Measurements from ENCODE around the gene TRAPPC3.
"Not testable (repeated sequence)": the region's sequence is repeated elsewhere in the genome, so short reads cannot be mapped to it uniquely, and the experiment has no call there.

The TRAPPC3 gene

DNA sequence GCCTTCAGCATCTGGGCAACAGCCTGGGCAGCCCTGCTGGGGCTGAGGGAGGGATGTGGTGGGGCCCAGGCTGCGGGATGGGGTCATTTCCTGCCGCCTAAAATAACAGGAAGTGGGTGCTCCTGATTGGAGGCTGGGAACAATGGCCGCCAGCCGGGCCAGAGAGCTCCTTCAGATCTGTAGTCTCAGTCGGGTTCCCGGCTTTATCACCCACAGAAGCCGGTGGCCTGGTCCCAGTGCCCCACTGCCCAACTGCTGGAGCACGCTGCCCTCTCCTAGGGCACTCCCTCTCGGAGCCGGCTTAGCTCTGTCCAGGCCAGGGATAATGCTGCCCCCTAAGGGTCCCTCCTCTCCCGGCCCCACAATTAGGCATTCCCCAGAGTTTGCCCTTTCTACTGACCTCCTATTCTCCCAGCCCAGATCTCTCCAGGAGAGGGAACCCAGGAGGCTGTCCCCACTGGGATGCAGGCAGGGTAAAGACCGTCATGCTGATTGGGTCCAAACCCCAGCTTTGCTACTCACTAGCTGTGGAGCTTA lies 11.7 kb upstream of the TRAPPC3 start:
- DNase-seq: peak; percentile 86
- Mint-ChIP-seq H3K4me1 (peaks cover 69% of the 10 kb centered on the region), H3K27me3 (no peaks in the 10 kb centered on the region), H3K9me3 (no peaks in the 10 kb centered on the region), H3K27ac (peak overlapping the region; percentile 91), H3K36me3 (peaks cover 58% of the 10 kb centered on the region), H3K4me3 (peak overlapping the region; percentile 71)
- CTCF ChIA-PET: interaction anchor here (0.6 to 8.2 kb wide), 7 partner anchors 9 to 1326 kb away, joined by 3 to 72 read pairs (median 4); partner anchors contain the start of gene TRAPPC3

GRCh38 chr1:36160388-36160948 lies 11.2 kb upstream of the TRAPPC3 start:
- Mint-ChIP-seq H3K4me1 (peaks cover 69% of the 10 kb centered on the region), H3K9me3 (no peaks in the 10 kb centered on the region), H3K4me3 (peak overlapping the region; percentile 71), H3K27me3 (no peaks in the 10 kb centered on the region), H3K27ac (peak overlapping the region; percentile 91), H3K36me3 (peaks cover 56% of the 10 kb centered on the region)
- CTCF ChIA-PET: interaction anchor here (0.6 to 8.2 kb wide), 8 partner anchors 10 to 147 kb away, joined by 3 to 72 read pairs (median 4); partner anchors contain the start of gene TRAPPC3
- DNase-seq: no peak

GRCh38 chr1:36159614-36160387 lies 10.5 kb upstream of the TRAPPC3 start:
- CTCF ChIA-PET: interaction anchor here (0.6 to 8.2 kb wide), 6 partner anchors 9 to 126 kb away, joined by 3 to 72 read pairs (median 6); partner anchors contain the start of gene TRAPPC3
- Mint-ChIP-seq H3K4me3 (peak overlapping the region; percentile 71), H3K4me1 (peaks cover 74% of the 10 kb centered on the region), H3K27ac (peak overlapping the region; percentile 91), H3K36me3 (peaks cover 55% of the 10 kb centered on the region), H3K27me3 (no peaks in the 10 kb centered on the region), H3K9me3 (no peaks in the 10 kb centered on the region)
- no peak for DNase-seq

DNA sequence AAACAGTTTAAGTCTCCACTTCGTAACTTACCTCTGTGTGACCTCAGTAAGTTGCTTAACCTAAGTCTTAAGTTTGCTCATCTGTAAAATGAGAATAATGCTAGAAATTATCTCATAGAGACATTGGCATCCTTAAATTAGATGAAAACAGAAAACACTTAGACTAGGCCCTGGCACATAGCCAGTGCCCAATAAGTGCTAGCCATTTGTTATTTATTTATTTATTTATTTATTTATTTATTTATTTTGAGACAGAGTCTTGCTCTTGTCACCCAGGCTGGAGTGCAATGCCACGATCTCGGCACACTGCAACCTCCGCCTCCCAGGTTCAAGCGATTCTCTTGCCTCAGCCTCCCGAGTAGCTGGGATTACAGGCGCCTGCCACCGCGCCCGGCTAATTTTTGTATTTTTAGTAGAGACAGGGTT lies 9.6 kb upstream of the TRAPPC3 start:
- peak overlapping the region; percentile 91 for H3K27ac Mint-ChIP-seq
- peaks cover 47% of the 10 kb centered on the region for H3K36me3 Mint-ChIP-seq
- not testable (repeated sequence) for H3K27me3 Mint-ChIP-seq, H3K9me3 Mint-ChIP-seq, DNase-seq
- peak overlapping the region; percentile 94 for H3K4me3 Mint-ChIP-seq
- CTCF ChIA-PET: interaction anchor here (0.6 to 8.2 kb wide), 3 partner anchors 8 to 127 kb away, joined by 3 to 72 read pairs (median 70); partner anchors contain the start of gene TRAPPC3
- H3K4me1 Mint-ChIP-seq: peaks cover 75% of the 10 kb centered on the region

- Mint-ChIP-seq H3K4me1 (peaks cover 79% of the 10 kb centered on the region), H3K27ac (peak overlapping the region; percentile 87), H3K36me3 (peaks cover 47% of the 10 kb centered on the region), H3K9me3 (no peaks in the 10 kb centered on the region), H3K4me3 (peak overlapping the region; percentile 94), H3K27me3 (no peaks in the 10 kb centered on the region)
- CTCF ChIA-PET: interaction anchor here (9.5 kb wide), 1 partner anchor 28 kb away, joined by 179 read pairs; no protein-coding TSS in a partner anchor
- no peak for DNase-seq
These were observed 8.9 kb upstream of the TRAPPC3 start for GRCh38 chr1:36157973-36158826.

- no peaks in the 10 kb centered on the region for H3K27me3 Mint-ChIP-seq
- no peaks in the 10 kb centered on the region for H3K9me3 Mint-ChIP-seq
- H3K36me3 Mint-ChIP-seq: peaks cover 41% of the 10 kb centered on the region
- H3K4me1 Mint-ChIP-seq: peaks cover 78% of the 10 kb centered on the region
- peak overlapping the region; percentile 94 for H3K4me3 Mint-ChIP-seq
- peak overlapping the region; percentile 87 for H3K27ac Mint-ChIP-seq
- CTCF ChIA-PET: interaction anchor here (9.5 kb wide), 1 partner anchor 29 kb away, joined by 179 read pairs; no protein-coding TSS in a partner anchor
- peak; percentile 35 for DNase-seq
These were observed 8.0 kb upstream of the TRAPPC3 start for GRCh38 chr1:36157115-36157903.

GRCh38 chr1:36156329-36157114 lies 7.2 kb upstream of the TRAPPC3 start:
- CTCF ChIA-PET: interaction anchor here (9.5 kb wide), 1 partner anchor 30 kb away, joined by 179 read pairs; no protein-coding TSS in a partner anchor
- Mint-ChIP-seq H3K4me3 (peak overlapping the region; percentile 94), H3K9me3 (no peaks in the 10 kb centered on the region)

GRCh38 chr1:36155408-36156328 lies 6.4 kb upstream of the TRAPPC3 start, which contains the start of gene MAP7D1:
Gene MAP7D1, plus strand, starts transcription at chr1:36156160. Its CDS starts 258 bp downstream, at chr1:36156418.
- Mint-ChIP-seq H3K4me1 (peaks cover 77% of the 10 kb centered on the region), H3K9me3 (no peaks in the 10 kb centered on the region)
- CTCF ChIA-PET: interaction anchor here (9.5 kb wide), 1 partner anchor 31 kb away, joined by 179 read pairs; no protein-coding TSS in a partner anchor

More at GRCh38 chr1:36156329-36157114, 7.2 kb upstream of the TRAPPC3 start:
- Mint-ChIP-seq H3K27me3 (no peaks in the 10 kb centered on the region), H3K4me1 (peaks cover 78% of the 10 kb centered on the region), H3K36me3 (peaks cover 36% of the 10 kb centered on the region), H3K27ac (peak overlapping the region; percentile 87)
- peak; percentile 84 for DNase-seq

DNA sequence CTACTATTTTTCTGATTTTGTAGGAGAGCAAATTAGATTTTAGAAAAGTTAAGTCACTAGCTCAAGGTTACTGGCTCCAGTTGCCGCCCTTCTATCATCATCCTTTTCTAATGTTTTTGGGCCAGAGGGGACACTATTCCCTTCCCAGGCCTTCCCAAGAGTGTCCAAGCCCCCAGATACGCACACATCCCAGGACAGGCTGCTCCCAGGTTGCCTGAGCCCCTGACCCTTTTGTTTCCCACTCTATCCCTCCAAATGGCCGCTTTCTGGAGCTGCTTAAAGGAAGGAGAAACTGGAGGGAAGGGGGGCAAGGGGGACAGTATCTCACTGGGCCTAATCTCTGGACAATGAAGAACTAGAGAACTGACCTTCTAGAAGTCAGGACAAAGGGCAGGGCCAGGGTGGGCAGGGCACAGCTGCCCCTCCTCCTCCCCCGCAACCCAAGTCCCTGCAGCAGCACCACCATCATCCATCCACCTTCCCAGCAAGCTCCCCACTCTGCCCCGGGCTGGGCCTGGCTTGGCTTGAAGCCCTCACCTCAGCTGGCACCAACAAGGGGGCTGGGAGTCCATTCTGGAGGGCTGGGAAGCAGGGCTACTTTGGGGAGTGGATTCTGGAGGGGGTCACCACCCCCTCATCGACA lies 5.6 kb upstream of the TRAPPC3 start:
- no peaks in the 10 kb centered on the region for H3K9me3 Mint-ChIP-seq
- CTCF ChIA-PET: interaction anchor here (9.5 kb wide), 1 partner anchor 32 kb away, joined by 179 read pairs; no protein-coding TSS in a partner anchor
- peak overlapping the region; percentile 92 for H3K27ac Mint-ChIP-seq
- peaks cover 77% of the 10 kb centered on the region for H3K4me1 Mint-ChIP-seq
- peaks cover 24% of the 10 kb centered on the region for H3K36me3 Mint-ChIP-seq
- no peaks in the 10 kb centered on the region for H3K27me3 Mint-ChIP-seq
- peak overlapping the region; percentile 87 for H3K4me3 Mint-ChIP-seq
- DNase-seq: no peak

More at GRCh38 chr1:36155408-36156328, 6.4 kb upstream of the TRAPPC3 start, which contains the start of gene MAP7D1:
- DNase-seq: peak; percentile 87
- Mint-ChIP-seq H3K27ac (peak within 1 kb of the TSS; percentile 92), H3K27me3 (no peaks in the 10 kb centered on the region), H3K36me3 (peaks cover 29% of the 10 kb centered on the region), H3K4me3 (peak within 1 kb of the TSS; percentile 94)

- H3K36me3 Mint-ChIP-seq: peaks cover 19% of the 10 kb centered on the region
- CTCF ChIA-PET: interaction anchor here (1.2 to 9.5 kb wide), 2 partner anchors 32 to 152 kb away, joined by 3 to 179 read pairs; partner anchors contain the start of gene SH3D21
- no peaks in the 10 kb centered on the region for H3K9me3 Mint-ChIP-seq
- H3K27ac Mint-ChIP-seq: peak overlapping the region; percentile 92
- DNase-seq: no peak
- H3K27me3 Mint-ChIP-seq: no peaks in the 10 kb centered on the region
- peaks cover 77% of the 10 kb centered on the region for H3K4me1 Mint-ChIP-seq
- H3K4me3 Mint-ChIP-seq: peak overlapping the region; percentile 87
These were observed 5.0 kb upstream of the TRAPPC3 start for GRCh38 chr1:36154335-36154734.

GRCh38 chr1:36153476-36153875 lies 4.2 kb upstream of the TRAPPC3 start:
- Mint-ChIP-seq H3K4me3 (peak overlapping the region; percentile 22), H3K27me3 (no peaks in the 10 kb centered on the region), H3K9me3 (no peaks in the 10 kb centered on the region), H3K36me3 (peaks cover 16% of the 10 kb centered on the region), H3K27ac (peak overlapping the region; percentile 94), H3K4me1 (peaks cover 76% of the 10 kb centered on the region)
- CTCF ChIA-PET: interaction anchor here (1.2 to 9.5 kb wide), 3 partner anchors 8 to 153 kb away, joined by 3 to 179 read pairs (median 72); partner anchors contain the start of gene SH3D21
- DNase-seq: no peak
